ENCODE data around the gene RHOB. TPM values are rescaled to one million over a fixed set of nuclear protein-coding genes. Genes with fewer than 3 reads are reported as not detected.

Gene RHOB
- total and polyA plus RNA-seq, 7 experiments from 2014 or later: 0.64 to 244 (median 9.2) TPM

GRCh38 chr2:20496076-20496872 is 49.4 kb downstream of the RHOB start:
- no peaks in the 10 kb centered on the region for H3K9me3 ChIP-seq (ENCODE audit: control insufficient read depth in 2 of 3, low read length in 3 of 3)
- ChIA-PET CTCF (no interaction called here), POLR2A (no interaction called here)
- H3K27ac ChIP-seq (ENCODE audit: low read depth, low read length): no peak overlapping the region
- peaks cover 0 to 7% (median 0%) of the 10 kb centered on the region in 7 donors for H3K4me1 Mint-ChIP-seq
- H3K4me3 ChIP-seq (ENCODE audit: low read length): no peak overlapping the region
- no peaks in the 10 kb centered on the region for H3K36me3 Mint-ChIP-seq
- H3K9me3 Mint-ChIP-seq: no peaks in the 10 kb centered on the region
- intact Hi-C loops (cut with micrococcal nuclease): no loop called here
- ATAC-seq: no peak
- no peaks in the 10 kb centered on the region for H3K27me3 ChIP-seq (ENCODE audit: control insufficient read depth in 2 of 2, insufficient read depth in 2 of 2, low read length in 2 of 2)
- no peaks in the 10 kb centered on the region for H3K4me1 ChIP-seq (ENCODE audit: control insufficient read depth in 2 of 2, insufficient read depth in 2 of 2, low read length in 2 of 2)
- H3K36me3 ChIP-seq (ENCODE audit: control insufficient read depth in 2 of 3, insufficient read depth in 3 of 3, low read length in 3 of 3): no peaks in the 10 kb centered on the region
- no peak overlapping the region for H3K27ac Mint-ChIP-seq
- H3K4me3 Mint-ChIP-seq: no peak overlapping the region
- H3K27me3 Mint-ChIP-seq: peaks cover 0 to 11% (median 5%) of the 10 kb centered on the region in 5 donors
- no peak for DNase-seq

- Mint-ChIP-seq H3K4me3 (no peak overlapping the region), H3K9me3 (no peaks in the 10 kb centered on the region), H3K27me3 (peaks cover 0 to 11% (median 5%) of the 10 kb centered on the region in 5 donors), H3K4me1 (peaks cover 0 to 7% (median 0%) of the 10 kb centered on the region in 7 donors), H3K36me3 (no peaks in the 10 kb centered on the region), H3K27ac (no peak overlapping the region)
- CTCF ChIA-PET: no interaction called here
- H3K4me3 ChIP-seq (ENCODE audit: low read length): no peak overlapping the region
- H3K27ac ChIP-seq (ENCODE audit: low read depth, low read length): no peak overlapping the region
- no peaks in the 10 kb centered on the region for H3K4me1 ChIP-seq (ENCODE audit: control insufficient read depth in 2 of 2, insufficient read depth in 2 of 2, low read length in 2 of 2)
- DNase-seq (no peak), ATAC-seq (no peak)
- no peaks in the 10 kb centered on the region for H3K9me3 ChIP-seq (ENCODE audit: control insufficient read depth in 2 of 3, low read length in 3 of 3)
- intact Hi-C loops (cut with micrococcal nuclease): no loop called here
- H3K27me3 ChIP-seq (ENCODE audit: control insufficient read depth in 2 of 2, insufficient read depth in 2 of 2, low read length in 2 of 2): no peaks in the 10 kb centered on the region
- H3K36me3 ChIP-seq (ENCODE audit: control insufficient read depth in 2 of 3, insufficient read depth in 3 of 3, low read length in 3 of 3): no peaks in the 10 kb centered on the region
- POLR2A ChIA-PET: no interaction called here
Observed at GRCh38 chr2:20496942-20497341, 50.1 kb downstream of the RHOB start.

Other genes with a start within 250 kb of the RHOB start
- gene SDC1, start 221.9 kb upstream of the RHOB start, total RNA-seq: under 1 TPM in 3 of 5 experiments, not detected in 2; 0.12 to 0.37 (median 0.22) TPM
- not detected for gene SDC1, start 221.9 kb upstream of the RHOB start, polyA plus RNA-seq
- gene PUM2, start 96.2 kb upstream of the RHOB start, total RNA-seq: 100 to 1,000 TPM; 105 to 178 (median 137) TPM
- gene PUM2, start 96.2 kb upstream of the RHOB start, polyA plus RNA-seq: 10 to 100 TPM; 19.2 to 20.1 TPM
- 10 to 100 TPM; 12.0 to 19.0 (median 18.3) TPM for gene HS1BP3, start 204.0 kb downstream of the RHOB start, total RNA-seq
- 10 to 100 TPM; 13.8 to 17.3 TPM for gene HS1BP3, start 204.0 kb downstream of the RHOB start, polyA plus RNA-seq
- under 1 TPM in 3 of 5 experiments, not detected in 2; 0.03 to 0.20 (median 0.05) TPM for gene GDF7, start 220.1 kb downstream of the RHOB start, total RNA-seq
- under 1 TPM; 0.01 to 0.17 TPM for gene GDF7, start 220.1 kb downstream of the RHOB start, polyA plus RNA-seq